ENCODE measurements around the gene NOX3.
A peak's percentile ranks its signal among the peaks of the same experiment; 100 is the strongest.
"Not testable (repeated sequence)": the region's sequence is repeated elsewhere in the genome, so short reads cannot be mapped to it uniquely, and the experiment has no call there.

Gene NOX3

GRCh38 chr6:155470979-155471616 is 15.5 kb upstream of the NOX3 start:
- DNase-seq, result not testable (repeated sequence)

GRCh38 chr6:155468543-155468942 is 12.9 kb upstream of the NOX3 start:
- not testable (repeated sequence) for DNase-seq

DNA sequence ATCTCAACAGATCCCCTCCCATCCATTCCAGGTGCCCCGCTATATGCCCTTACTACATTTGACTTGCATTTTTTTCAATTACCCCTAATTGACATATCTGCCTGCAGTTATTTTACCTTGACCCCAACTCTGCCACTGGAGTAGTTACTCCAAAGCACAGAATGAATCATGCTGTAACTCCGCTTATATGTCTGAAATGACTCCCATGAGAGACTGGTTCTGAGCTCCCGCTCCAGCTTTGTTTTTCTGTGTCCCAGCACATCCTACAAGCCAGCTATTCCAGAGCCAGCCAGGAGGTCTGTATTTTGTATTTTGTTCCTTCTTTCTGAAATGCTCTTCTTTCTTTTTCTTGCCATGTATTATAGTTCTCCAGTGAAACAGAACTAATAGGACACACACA is 10.9 kb upstream of the NOX3 start:
- DNase-seq, result no peak

- DNase-seq, result no peak
These were observed 5.9 kb upstream of the NOX3 start for GRCh38 chr6:155461556-155461955.

- no peak for DNase-seq
These were observed 1.2 kb downstream of the NOX3 start for GRCh38 chr6:155454471-155454870.

GRCh38 chr6:155454008-155454407 is 1.6 kb downstream of the NOX3 start:
- DNase-seq, result no peak

DNA sequence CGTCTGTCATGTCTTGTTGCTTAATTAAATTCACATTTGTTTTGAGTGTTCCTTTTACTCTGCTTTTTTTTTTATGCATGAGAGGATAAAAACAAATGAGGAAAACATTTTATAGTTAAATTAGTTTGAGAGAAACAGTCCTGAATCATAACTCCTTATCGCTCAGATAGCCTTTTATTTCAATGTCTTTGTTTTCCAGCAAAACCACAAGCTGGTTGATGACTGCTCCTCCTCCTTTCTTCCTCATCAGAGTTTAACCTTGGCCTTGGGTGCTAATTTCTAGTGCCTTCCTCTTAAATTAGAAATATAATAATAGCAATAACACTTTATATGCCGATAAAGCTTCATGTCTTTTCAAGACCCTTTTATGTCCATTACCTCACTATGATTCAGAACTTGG is 3.1 kb downstream of the NOX3 start:
- no peak for DNase-seq

DNA sequence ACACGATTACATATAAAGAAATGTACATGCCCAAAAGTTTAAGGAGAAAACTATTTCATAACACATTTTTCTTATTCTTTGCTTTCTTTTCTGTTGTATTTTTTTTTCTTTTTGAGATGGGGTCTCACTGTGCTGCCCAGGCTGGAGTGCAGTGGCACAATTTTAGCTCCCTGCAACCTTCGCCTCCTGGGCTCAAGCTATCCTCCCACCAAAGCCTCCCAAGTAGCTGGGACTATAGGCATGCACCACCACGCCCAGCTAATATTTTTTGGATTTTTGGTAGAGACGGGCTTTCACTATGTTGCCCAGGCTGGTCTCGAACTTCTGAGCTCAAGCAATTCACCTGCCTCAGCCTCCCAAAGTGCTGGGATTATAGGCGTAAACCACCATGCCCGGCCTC is 4.1 kb downstream of the NOX3 start:
- DNase-seq, result not testable (repeated sequence)

- DNase-seq, result no peak
These were observed 5.4 kb downstream of the NOX3 start for GRCh38 chr6:155450240-155450581.

DNA sequence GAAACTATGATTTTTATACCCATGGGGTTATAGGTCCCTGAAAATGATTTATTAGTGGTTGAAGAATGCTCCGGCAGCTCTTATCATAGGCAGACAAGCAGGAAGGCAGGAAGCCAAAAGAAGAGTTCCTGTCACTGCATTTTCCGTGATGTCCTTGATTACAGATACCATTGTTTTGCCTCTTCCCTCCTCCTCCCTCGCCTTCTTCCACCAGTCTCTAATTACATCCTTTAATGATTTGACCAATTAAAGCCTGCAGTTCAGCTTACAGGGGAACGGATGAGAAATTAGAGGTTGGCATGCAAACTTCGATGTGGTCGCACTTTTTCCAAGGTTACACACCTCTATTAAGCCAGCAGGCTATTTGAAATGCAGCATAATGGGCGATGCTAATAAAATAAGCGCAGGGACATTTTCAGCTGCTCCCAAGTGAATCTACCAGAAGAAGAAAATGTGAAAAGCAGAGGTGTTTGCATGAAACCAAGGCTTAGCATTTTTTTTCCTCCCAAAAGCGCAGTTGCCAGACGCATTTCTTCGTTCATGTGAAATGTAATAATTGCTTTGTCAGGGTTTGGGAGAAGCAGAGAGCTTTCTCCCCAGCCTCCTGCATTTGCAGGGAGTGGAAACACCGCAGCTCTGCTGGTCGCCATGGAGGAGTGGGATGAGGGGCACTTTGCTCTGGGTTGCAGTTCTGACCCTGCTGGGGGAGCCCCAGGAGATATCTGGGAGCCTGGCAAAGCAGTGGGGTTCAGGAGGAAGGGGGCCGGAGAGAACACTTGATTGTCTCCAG is 6.0 kb downstream of the NOX3 start:
- DNase-seq, result no peak

DNA sequence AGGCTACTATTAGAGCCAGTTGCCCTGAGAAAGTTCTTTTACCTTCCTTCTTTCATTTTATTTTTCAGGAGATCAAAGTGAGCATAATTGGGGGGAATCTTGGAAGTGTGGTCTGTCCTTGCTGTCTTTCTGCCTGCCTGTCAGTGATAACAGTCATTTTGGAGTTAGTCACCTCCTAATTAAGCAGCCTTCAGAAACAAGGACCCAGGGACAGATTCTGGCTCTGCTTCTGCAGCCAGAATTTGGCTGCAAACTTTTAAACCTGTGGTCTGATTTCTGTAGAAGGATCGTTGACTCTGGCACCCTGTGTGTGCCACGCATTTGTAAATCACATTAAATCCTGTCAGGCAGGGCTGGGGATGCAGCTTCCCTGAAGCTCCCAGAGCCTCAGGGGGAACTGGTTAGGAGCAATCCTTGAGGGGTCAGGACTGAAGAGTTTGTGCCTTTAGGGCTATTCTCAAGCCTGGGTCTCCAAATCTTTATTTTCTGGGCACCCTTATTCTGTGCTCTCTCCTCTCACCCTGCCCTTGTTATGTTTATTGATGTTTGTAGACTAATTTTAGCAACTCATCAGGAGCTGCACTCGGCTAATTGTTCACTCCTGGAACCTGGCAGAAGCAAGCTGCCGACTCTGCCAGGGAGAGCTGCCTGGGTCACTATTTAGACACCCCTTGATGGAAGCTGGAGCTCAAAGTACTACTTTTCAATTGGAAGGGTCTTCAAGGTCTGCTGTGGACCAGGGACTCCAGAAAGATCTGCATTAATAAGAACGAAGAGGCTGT is 6.8 kb downstream of the NOX3 start:
- peak in 2 of 58 donors; percentile 5 to 6 for DNase-seq

- no peak for DNase-seq
These were observed 7.7 kb downstream of the NOX3 start for GRCh38 chr6:155447949-155448348.

DNA sequence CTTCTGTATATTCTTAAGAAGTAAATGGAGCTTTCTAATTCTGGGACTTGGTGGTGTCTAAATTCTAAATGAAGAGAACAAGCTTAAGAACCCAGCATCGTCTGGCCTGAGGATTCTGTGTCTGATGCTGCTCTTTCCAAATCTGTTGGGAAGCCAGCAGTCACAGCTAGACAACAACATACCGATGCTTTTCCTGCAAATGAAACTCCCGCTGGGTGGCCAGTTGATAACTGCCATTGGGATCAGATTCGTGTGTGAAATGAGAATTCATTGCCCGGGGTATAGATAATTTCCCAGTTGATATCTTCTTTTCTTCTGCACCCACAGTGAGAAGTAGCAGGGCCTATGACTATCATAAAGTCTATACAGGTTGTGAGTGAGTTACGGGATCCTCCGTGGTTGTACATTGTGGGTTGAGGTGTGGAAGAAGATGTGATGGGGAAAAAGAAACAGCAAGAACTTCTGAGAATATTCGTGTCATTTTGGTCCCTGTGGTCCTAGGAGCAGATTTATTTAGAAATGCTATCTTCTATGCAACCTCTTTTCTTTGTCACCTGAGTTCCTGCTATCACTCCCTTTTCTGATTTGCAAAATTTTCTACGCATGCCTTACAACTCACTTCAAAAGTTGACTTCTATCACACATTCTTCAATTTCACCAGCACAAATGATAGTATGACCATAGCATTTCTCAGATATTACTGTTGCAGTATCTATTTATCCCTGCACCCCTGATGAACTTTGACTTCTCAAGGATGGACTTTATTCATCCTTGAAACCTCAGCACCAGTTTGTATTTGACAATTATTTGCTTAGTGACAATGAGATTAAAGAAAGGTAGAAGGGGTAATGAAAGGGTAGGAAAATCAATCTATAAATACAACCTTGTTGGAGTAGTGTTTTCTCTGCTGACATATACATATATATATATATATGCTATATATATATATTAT is 10.4 kb downstream of the NOX3 start:
- no peak for DNase-seq

DNA sequence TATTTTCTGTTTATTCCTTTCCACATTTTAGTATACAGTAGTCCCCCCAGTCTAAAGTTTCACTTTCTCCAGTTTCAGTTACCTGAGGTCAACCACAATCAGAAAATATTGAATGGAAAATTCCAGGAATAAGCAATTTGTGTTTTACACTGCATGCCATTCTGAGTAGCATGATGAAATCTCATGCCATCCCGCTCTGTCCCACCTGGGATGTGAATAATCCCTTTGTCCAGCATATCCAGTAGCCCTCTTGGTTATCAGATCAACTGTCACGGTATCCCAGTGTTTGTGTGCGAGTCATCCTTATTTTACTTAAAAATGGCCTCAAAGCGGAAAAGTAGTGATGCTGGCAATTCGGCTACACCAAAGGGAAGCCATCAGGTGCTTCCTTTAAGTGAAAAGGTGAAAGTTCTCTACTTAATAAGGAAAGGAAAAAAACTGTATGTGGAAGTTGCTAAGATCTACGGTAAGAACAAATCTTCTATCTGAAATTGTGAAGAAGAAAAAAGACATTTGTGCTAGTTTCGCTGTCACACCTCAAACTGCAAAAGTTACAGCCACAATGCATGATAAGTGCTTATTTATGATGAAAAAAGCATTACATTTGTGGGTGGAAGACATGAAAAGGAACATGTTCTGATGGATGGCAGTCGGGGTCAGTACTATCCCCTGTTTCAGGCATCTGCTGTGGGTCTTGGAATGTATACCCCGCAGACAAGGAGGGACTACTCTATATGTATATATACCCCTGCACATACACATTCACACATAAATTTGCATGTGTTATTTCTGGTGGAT is 11.3 kb downstream of the NOX3 start:
- no peak for DNase-seq

GRCh38 chr6:155443168-155443567 is 12.5 kb downstream of the NOX3 start:
- no peak for DNase-seq

DNA sequence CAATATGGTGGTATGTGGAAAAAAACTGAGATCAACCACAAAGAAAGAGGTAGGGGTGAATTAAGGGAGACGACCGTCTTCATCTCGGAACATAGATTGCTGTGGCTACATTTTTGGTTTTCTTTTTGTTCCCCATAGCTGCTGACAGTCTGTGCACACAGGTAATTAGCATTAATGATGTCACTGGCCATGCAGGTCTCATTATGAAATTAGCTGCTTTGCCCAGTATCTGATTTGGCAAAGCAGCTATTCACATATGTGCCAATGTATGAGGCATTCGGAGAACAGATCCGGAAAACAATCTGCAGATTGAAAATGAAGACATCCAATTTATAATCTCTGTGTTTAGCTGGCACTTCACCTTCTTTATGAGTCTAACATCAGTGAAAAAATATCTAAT is 13.1 kb downstream of the NOX3 start:
- no peak for DNase-seq

GRCh38 chr6:155441112-155441465 is 14.6 kb downstream of the NOX3 start:
- DNase-seq, result no peak

GRCh38 chr6:155440398-155441111 is 15.1 kb downstream of the NOX3 start:
- DNase-seq, result no peak

DNA sequence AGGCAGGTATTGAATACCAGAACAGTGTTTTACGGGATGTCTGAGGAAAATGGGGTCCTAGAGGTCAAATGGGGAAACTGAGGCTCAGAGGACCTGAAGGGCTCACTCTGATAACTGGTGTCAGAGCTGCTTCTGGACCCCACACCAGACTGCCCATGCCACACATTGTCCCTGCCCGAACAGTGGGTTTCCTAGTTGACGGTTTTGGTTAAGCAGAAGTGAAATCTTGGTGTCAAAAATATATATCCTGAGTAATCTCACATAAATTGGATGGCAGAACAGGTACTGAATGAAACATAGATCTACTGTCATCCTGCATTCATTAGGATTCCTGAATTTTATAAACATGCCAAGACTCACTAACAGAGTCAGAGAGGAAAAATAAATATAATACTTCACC is 16.3 kb downstream of the NOX3 start:
- DNase-seq, result no peak

Measured in anterior cingulate cortex (tissue), 58 donors.